ENCODE measurements around the gene NME7. TPM values are rescaled to one million over a fixed set of nuclear protein-coding genes. Genes with fewer than 3 reads are reported as not detected.

NME7 gene
- total RNA-seq, 1 experiment from 2014 or later, result 13.2 TPM

GRCh38 chr1:169150641-169151337 is 216.8 kb downstream of the NME7 start:
- H3K23me2 ChIP-seq (ENCODE audit: insufficient read length, low read depth, low read length, poor library complexity, severe bottlenecking), result no peaks in the 10 kb centered on the region
- no peak overlapping the region for H2BK20ac ChIP-seq (ENCODE audit: low read depth, low read length, poor library complexity, severe bottlenecking)
- Mint-ChIP-seq H3K4me1 (peaks cover 3% of the 10 kb centered on the region in 2 experiments; a peak in 1 of 4 replicates), H3K27ac (no peak overlapping the region; a peak in 1 of 7 replicates), H3K36me3 (ENCODE audit: insufficient read depth in 1 of 3, low read depth in 3 of 3) (no peaks in the 10 kb centered on the region), H3K4me3 (no peak overlapping the region), H3K9me3 (no peaks in the 10 kb centered on the region), H3K27me3 (ENCODE audit: low read depth) (no peaks in the 10 kb centered on the region)
- no peaks in the 10 kb centered on the region for H3K79me2 ChIP-seq (ENCODE audit: insufficient read depth, low read length)
- H3K4ac ChIP-seq (ENCODE audit: low read depth, low read length), result no peak overlapping the region
- H2BK5ac ChIP-seq (ENCODE audit: insufficient read length, low read length), result no peak overlapping the region
- DNase-seq, result no peak
- no peak overlapping the region for H2BK120ac ChIP-seq (ENCODE audit: low read depth, low read length, poor library complexity, severe bottlenecking)
- H3K56ac ChIP-seq (ENCODE audit: insufficient read length, low read depth, low read length), result no peak overlapping the region
- no peak overlapping the region for H3K4me2 ChIP-seq (ENCODE audit: insufficient read depth, insufficient read length, low read length)
- no peaks in the 10 kb centered on the region for H3K27me3 ChIP-seq (ENCODE audit: insufficient read depth, low read length)
- no peak overlapping the region for H2BK12ac ChIP-seq (ENCODE audit: insufficient read length, low read depth, low read length)
- no peak overlapping the region for H3K23ac ChIP-seq (ENCODE audit: insufficient read length, low read depth, low read length)
- H3K14ac ChIP-seq (ENCODE audit: insufficient read depth, low read length), result no peak overlapping the region
- no peaks in the 10 kb centered on the region for H3K79me1 ChIP-seq (ENCODE audit: insufficient read depth, low read depth, low read length, poor library complexity, severe bottlenecking)
- no peak for TF ChIP-seq CTCF (conservative IDR thresholded peaks at IDR 0.05)
- H3T11ph ChIP-seq (ENCODE audit: low read length), result no peak overlapping the region
- no CpG with 5 or more reads among the region's 4 CpGs for WGBS (ENCODE audit: extremely low coverage, insufficient read length, low lambda C conversion rate)
- no peak overlapping the region for H4K5ac ChIP-seq (ENCODE audit: insufficient read length, low read depth, low read length)
- H2AK5ac ChIP-seq (ENCODE audit: insufficient read length, low read length), result no peak overlapping the region
- H3K4me1 ChIP-seq (ENCODE audit: insufficient read depth, low read length), result no peaks in the 10 kb centered on the region
- no peak overlapping the region for H2BK15ac ChIP-seq (ENCODE audit: low read depth, low read length)
- no peak overlapping the region for H2AFZ ChIP-seq (ENCODE audit: low read length)
- no peak overlapping the region for H3K27ac ChIP-seq (ENCODE audit: insufficient read length, low read depth, low read length)
- no peaks in the 10 kb centered on the region for H3K9me3 ChIP-seq (ENCODE audit: control insufficient read depth, low read depth, low read length)
- no peak overlapping the region for H4K91ac ChIP-seq (ENCODE audit: insufficient read length, low read depth, low read length)
- H3K18ac ChIP-seq (ENCODE audit: insufficient read length, low read depth, low read length), result no peak overlapping the region
- H3K9ac ChIP-seq (ENCODE audit: extremely low read depth, insufficient read length, low read length), result no peak overlapping the region
- H4K8ac ChIP-seq (replicated peaks; ENCODE audit: insufficient read length, low read depth, low read length), result no peak overlapping the region
- H4K20me1 ChIP-seq (ENCODE audit: control insufficient read depth, insufficient read depth, insufficient read length), result no peaks in the 10 kb centered on the region

All from H9 (cell line).